OCI-LY7 (cell line): Measurements from ENCODE around the gene VEGFD. TPM values are rescaled to one million over a fixed set of nuclear protein-coding genes. Genes with fewer than 3 reads are reported as not detected.

Source experiments
- BruUV-seq: library from RNA; stranded (reverse); fragments of 400-500 nt; replicated peaks from 2 replicates; lab custom pipeline; 2021; lab: Mats Ljungman, UMichigan
- CTCF ChIA-PET: fragments of 300-600 bp; sonication (Branson Sonifier 250); formaldehyde crosslinking; loops from one replicate; lab custom pipeline; 2022; ENCODE audit warnings: antibody characterized with exemption; ENCODE audit not compliant: unreplicated experiment; lab: Charles Lee
- POLR2A ChIA-PET: fragments of 300-600 bp; sonication (Branson Sonifier 250); formaldehyde crosslinking; loops from one replicate; lab custom pipeline; 2022; ENCODE audit warnings: antibody characterized with exemption; lab: Charles Lee
- DNase-seq: peaks from one replicate; pipeline ENCODE4 v3.0.0-alpha.2; 2015; ENCODE audit warnings: low spot score
- H2AFZ ChIP-seq: fragments of 200-600 bp; sonication (generic), shearing (Covaris generic); 2 replicates; pipeline ENCODE4 v1.6.1; 2014; ENCODE audit warnings: mild to moderate bottlenecking, antibody characterized with exemption, low read length, moderate library complexity
- H3K27ac ChIP-seq: fragments of 200-600 bp; sonication (generic); 2 replicates; pipeline ENCODE4 v1.5.1; 2014; ENCODE audit warnings: mixed run types, low read depth, mild to moderate bottlenecking, moderate library complexity, low read length, inconsistent platforms; ENCODE audit not compliant: poor library complexity, severe bottlenecking
- H3K36me3 ChIP-seq: fragments of 200-600 bp; sonication (generic); 2 replicates; pipeline ENCODE4 v1.6.1; 2014; ENCODE audit warnings: mild to moderate bottlenecking, antibody characterized with exemption, low read length, moderate library complexity, mixed read lengths; ENCODE audit not compliant: insufficient read depth
- H3K4me1 ChIP-seq: fragments of 200-600 bp; sonication (generic); 2 replicates; pipeline ENCODE4 v1.5.1; 2014; ENCODE audit warnings: mild to moderate bottlenecking, low read length; ENCODE audit not compliant: insufficient read depth, poor library complexity, severe bottlenecking
- H3K4me2 ChIP-seq: fragments of 200-600 bp; sonication (generic); 2 replicates; pipeline ENCODE4 v1.6.1; 2014; ENCODE audit warnings: mild to moderate bottlenecking, low read length
- H3K4me3 ChIP-seq: fragments of 200-600 bp; sonication (generic); 2 replicates; pipeline ENCODE4 v1.5.1; 2014; ENCODE audit warnings: mild to moderate bottlenecking, low read depth, low read length; ENCODE audit not compliant: poor library complexity, severe bottlenecking
- H3K79me2 ChIP-seq: fragments of 200-600 bp; sonication (generic); 2 replicates; pipeline ENCODE4 v1.6.1; 2016; ENCODE audit warnings: low read depth, mild to moderate bottlenecking, low read length, moderate library complexity, mixed read lengths; ENCODE audit not compliant: insufficient read depth
- H3K9me2 ChIP-seq: fragments of 200-600 bp; sonication (generic); 2 replicates; pipeline ENCODE4 v1.6.1; 2016; ENCODE audit warnings: mild to moderate bottlenecking, low read length, mixed read lengths; ENCODE audit not compliant: insufficient read depth
- H3K9me3 ChIP-seq: fragments of 200-600 bp; sonication (generic); 2 replicates; pipeline ENCODE4 v1.6.1; 2014; ENCODE audit warnings: mild to moderate bottlenecking, mixed run types, low read length, mixed read lengths
- H4K20me1 ChIP-seq: fragments of 200-600 bp; sonication (generic); 2 replicates; pipeline ENCODE4 v1.6.1; 2014; ENCODE audit warnings: mild to moderate bottlenecking, antibody characterized with exemption, low read length, moderate library complexity, mixed read lengths; ENCODE audit not compliant: insufficient read depth
- EZH2phosphoT487 ChIP-seq: fragments of 200-600 bp; sonication (generic); IDR thresholded peaks from 2 replicates; pipeline ENCODE4 v1.6.1; 2018; ENCODE audit warnings: low read depth, borderline replicate concordance, mild to moderate bottlenecking, mixed run types, antibody characterized with exemption, low read length, moderate library complexity, mixed read lengths
- intact Hi-C: fragments of 100-400 bp; cut with micrococcal nuclease; formaldehyde crosslinking; loops from one replicate; pipeline ENCODE4 v1.10.0; 2022; ENCODE audit not compliant: unreplicated experiment
- total RNA-seq, 2 experiments: library from RNA; depleted of rRNA in 1 of 2; stranded (reverse); fragments of >200 nt in 1 of 2; shearing (Covaris generic) in 1 of 2; gene quantifications; 2 replicates each; pipeline ENCODE4 v1.2.3, GENCODE V29; 2014 to 2022
- TF ChIP-seq, protein P1 (sequence below): fragments of 200-600 bp; sonication (generic); conservative IDR thresholded peaks from 2 replicates; pipeline ENCODE4 v1.5.1; 2014; ENCODE audit warnings: mild to moderate bottlenecking, antibody characterized with exemption, low read length, moderate library complexity, mixed read lengths

Gene VEGFD
- total RNA-seq, 2 experiments from 2014 or later = not detected

- no peaks in the 10 kb centered on the region for H4K20me1 ChIP-seq
- H3K9me3 ChIP-seq = no peaks in the 10 kb centered on the region
- no peak for DNase-seq
- no peaks in the 10 kb centered on the region for H3K79me2 ChIP-seq
- ChIA-PET POLR2A (no interaction called here), CTCF (no interaction called here)
- no peak overlapping the region for H3K4me3 ChIP-seq
- no peak overlapping the region for H3K27ac ChIP-seq
- no peaks in the 10 kb centered on the region for H3K4me1 ChIP-seq
- no peak overlapping the region for H3K4me2 ChIP-seq
- no TSS peak for BruUV-seq
- TF ChIP-seq, protein P1, sequence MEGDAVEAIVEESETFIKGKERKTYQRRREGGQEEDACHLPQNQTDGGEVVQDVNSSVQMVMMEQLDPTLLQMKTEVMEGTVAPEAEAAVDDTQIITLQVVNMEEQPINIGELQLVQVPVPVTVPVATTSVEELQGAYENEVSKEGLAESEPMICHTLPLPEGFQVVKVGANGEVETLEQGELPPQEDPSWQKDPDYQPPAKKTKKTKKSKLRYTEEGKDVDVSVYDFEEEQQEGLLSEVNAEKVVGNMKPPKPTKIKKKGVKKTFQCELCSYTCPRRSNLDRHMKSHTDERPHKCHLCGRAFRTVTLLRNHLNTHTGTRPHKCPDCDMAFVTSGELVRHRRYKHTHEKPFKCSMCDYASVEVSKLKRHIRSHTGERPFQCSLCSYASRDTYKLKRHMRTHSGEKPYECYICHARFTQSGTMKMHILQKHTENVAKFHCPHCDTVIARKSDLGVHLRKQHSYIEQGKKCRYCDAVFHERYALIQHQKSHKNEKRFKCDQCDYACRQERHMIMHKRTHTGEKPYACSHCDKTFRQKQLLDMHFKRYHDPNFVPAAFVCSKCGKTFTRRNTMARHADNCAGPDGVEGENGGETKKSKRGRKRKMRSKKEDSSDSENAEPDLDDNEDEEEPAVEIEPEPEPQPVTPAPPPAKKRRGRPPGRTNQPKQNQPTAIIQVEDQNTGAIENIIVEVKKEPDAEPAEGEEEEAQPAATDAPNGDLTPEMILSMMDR = no peak
- TF ChIP-seq EZH2phosphoT487 = no peak
- H3K36me3 ChIP-seq = no peaks in the 10 kb centered on the region
- no peaks in the 10 kb centered on the region for H3K9me2 ChIP-seq
- intact Hi-C loops = no loop called here
- no peak overlapping the region for H2AFZ ChIP-seq
These were observed 32.1 kb upstream of the VEGFD start for GRCh38 chrX:15416133-15416993.

- Histone ChIP-seq H3K4me1 (no peaks in the 10 kb centered on the region), H3K36me3 (no peaks in the 10 kb centered on the region), H3K4me2 (no peak overlapping the region), H3K4me3 (no peak overlapping the region), H3K27ac (no peak overlapping the region), H3K79me2 (no peaks in the 10 kb centered on the region), H3K9me3 (no peaks in the 10 kb centered on the region), H2AFZ (no peak overlapping the region), H3K9me2 (no peaks in the 10 kb centered on the region), H4K20me1 (no peaks in the 10 kb centered on the region)
- TF ChIP-seq, protein P1 = no peak
- no peak for TF ChIP-seq EZH2phosphoT487
- intact Hi-C loops = no loop called here
- POLR2A ChIA-PET = interaction anchor here (0.7 to 1.0 kb wide), 2 partner anchors 13 to 56 kb away, joined by 3 read pairs; no protein-coding TSS in a partner anchor
- no peak for DNase-seq
- CTCF ChIA-PET = no interaction called here
- BruUV-seq = no TSS peak
These were observed 28.9 kb upstream of the VEGFD start for GRCh38 chrX:15413101-15413500.

- POLR2A ChIA-PET = no interaction called here
- Histone ChIP-seq H3K4me2 (no peak overlapping the region), H3K4me1 (no peaks in the 10 kb centered on the region), H3K9me3 (no peaks in the 10 kb centered on the region), H3K27ac (no peak overlapping the region), H3K9me2 (no peaks in the 10 kb centered on the region), H3K36me3 (no peaks in the 10 kb centered on the region), H3K4me3 (no peak overlapping the region), H3K79me2 (no peaks in the 10 kb centered on the region), H4K20me1 (no peaks in the 10 kb centered on the region), H2AFZ (no peak overlapping the region)
- DNase-seq = no peak
- no TSS peak for BruUV-seq
- CTCF ChIA-PET = no interaction called here
- intact Hi-C loops = no loop called here
- TF ChIP-seq EZH2phosphoT487 = no peak
- TF ChIP-seq, protein P1 = no peak
These were observed 26.7 kb upstream of the VEGFD start for GRCh38 chrX:15410947-15411346.
